Activated CD4-positive, CD25-positive, alpha-beta regulatory T cell treated with anti-CD3 and anti-CD28 coated beads, Interleukin-2, amount 50 U/mL, for 24 hours (primary cell): ENCODE data around the gene EPAS1.
"Not testable (repeated sequence)": the region's sequence is repeated elsewhere in the genome, so short reads cannot be mapped to it uniquely, and the experiment has no call there.

Experiments
- ATAC-seq, 2 donors: fragments of 150-1000 bp; cut with Tn5 transposase; one replicate each; pipeline ENCODE4 v1.10.0; 2021; ENCODE audit warnings: mild to moderate bottlenecking in 1 of 2, moderate library complexity in 1 of 2

EPAS1 gene

DNA sequence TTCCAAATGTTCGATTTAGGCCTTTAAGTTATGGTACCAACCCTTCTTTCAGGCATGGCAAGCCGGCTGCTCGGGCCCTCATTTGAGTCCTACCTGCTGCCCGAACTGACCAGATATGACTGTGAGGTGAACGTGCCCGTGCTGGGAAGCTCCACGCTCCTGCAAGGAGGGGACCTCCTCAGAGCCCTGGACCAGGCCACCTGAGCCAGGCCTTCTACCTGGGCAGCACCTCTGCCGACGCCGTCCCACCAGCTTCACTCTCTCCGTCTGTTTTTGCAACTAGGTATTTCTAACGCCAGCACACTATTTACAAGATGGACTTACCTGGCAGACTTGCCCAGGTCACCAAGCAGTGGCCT lies 87.2 kb downstream of the EPAS1 start:
- no peak for ATAC-seq

GRCh38 chr2:46385786-46386577 lies 88.8 kb downstream of the EPAS1 start:
- no peak for ATAC-seq

DNA sequence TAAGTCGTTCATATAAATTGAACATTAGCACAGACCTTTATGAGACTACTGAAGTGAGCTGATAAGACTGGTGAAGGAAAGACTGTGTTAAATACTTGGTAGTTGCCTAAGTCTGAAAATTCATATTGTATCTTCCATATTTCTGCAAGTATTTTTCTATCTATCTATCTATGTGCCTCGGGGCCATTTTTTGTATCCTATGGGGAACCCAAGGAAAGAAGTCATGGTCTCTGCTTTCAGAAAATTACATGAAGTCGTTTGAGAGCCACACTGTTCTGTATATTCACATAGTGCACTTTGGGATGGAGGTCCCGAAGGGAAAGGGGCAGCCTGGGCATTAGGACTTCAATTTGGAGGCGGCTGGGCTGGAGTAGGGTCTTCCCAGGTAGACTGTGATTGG lies 89.6 kb downstream of the EPAS1 start:
- no peak for ATAC-seq

DNA sequence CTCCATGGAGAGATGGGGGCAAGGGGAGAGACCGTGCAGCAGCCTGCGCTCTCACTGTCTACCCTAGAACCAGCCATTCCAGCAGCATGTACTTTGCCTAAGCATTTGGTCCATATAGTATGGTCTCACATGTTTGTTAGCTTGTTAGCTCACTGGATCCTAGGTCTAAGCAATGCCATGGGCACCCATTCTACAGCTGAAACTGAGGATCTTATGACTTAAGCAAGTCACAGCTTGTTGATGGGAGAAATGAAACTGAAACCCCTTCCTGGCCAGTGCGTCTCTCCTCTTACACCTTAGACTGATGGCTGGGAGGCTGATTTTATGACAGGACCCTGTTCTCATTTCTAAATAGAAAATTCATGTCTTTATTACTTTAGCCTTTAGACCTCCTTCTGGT lies 90.1 kb downstream of the EPAS1 start:
- no peak for ATAC-seq

- ATAC-seq: no peak
These were observed 90.8 kb downstream of the EPAS1 start for GRCh38 chr2:46387886-46388515.

- ATAC-seq: no peak
These were observed 91.7 kb downstream of the EPAS1 start for GRCh38 chr2:46388881-46389280.

DNA sequence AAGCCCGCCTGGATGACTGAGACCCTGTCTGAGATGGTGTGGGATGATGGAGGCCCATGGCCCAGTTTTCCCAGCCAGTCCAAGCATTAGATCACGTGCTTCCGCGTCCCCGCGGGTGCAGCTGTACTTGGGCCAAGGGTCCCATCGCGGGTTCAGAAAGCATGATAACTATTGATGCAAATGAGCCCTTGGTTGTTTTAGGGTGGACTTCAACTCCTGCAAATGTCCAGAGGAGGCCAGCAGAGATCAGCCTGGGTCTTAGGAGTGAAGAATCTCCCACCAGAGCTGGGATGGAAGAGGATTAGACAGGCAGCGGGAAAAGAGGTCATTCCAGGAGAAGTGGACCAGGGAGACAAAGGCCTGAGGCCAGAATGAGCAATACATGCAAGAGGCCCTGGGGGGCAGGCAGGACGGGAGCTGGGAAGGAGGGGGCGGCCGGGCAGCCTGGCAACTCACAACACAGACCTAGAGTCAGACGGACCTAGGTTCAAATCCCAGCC lies 92.3 kb downstream of the EPAS1 start:
- ATAC-seq: no peak

DNA sequence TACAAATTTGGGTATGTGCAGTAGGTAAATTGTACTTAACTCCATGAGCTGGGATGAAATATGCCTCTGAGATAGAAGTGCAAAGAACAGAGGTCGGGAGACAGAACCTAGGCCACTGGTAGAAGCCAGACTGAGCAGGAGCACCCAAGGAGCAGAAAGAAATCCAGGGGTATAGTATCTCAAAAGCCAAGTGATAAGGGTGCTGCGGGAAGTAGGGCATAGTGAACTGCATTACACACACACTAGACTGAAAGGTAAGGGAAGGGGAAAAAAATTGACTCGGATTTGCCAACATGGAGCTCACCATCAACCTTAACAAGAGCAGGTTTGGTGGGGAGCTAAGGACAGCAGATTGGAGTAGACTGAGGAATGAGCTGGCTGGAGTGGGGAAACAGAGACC lies 92.8 kb downstream of the EPAS1 start:
- ATAC-seq: no peak

DNA sequence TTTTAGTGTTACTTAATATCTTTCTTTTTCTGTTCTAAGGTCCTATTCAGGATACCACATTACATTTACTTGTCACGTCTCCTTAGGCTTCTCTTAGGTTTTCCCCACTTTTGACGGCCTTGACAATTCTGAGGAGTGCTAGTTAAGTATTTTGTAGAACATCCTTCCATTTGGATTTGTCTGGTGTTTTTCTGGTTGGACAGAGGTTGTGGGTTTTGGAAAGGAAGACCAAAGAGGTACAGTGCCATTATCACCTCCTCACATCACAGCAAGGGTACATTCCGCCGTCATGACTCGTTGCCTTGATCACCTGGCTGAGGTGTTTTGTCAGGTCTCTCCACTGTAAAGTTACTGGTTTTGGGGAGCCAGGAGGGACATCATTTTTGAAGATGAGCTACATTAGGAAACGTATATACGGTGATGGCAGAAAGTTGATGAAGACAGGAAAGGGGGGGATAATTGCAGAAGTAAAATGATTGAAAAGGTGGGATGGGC lies 93.7 kb downstream of the EPAS1 start:
- no peak for ATAC-seq

DNA sequence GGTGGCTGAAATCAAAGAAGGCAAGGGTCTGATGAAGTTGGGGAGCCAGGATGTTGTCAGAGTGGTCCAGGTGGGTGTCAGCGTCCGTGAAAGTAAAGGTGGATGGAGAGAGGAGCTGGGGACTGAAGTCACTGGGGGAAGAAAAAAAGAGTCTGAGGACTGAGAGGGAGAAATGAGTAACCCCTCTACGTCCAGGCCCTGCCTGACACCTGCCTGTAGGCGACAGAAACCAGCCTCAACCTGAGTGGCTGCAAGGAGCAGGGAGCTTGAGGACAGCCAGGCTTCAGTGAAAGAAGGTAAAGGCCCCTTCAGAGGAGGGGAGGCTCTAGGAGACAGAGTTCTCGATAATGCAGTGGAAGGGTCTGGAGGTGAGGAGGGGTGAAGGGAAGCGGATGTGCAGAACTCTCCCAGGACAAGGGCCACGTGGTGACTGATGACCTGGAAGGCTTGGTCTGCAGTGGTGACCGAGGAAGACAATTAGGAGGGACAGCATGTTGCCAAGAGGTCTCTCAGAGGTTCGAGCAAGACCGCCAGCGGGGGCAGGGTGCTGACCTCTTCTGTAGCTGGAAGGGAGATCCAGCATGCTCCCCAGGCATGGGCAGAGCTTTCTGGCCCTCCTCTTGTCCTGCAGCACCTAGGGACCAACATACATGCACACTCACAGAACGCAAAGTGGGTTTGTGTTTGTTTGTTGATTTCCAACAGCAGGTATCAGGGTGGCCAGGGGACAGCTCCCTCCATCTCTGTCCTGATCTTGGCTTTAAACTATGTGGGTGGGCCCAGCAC lies 95.5 kb downstream of the EPAS1 start:
- ATAC-seq: no peak

GRCh38 chr2:46393347-46393820 lies 96.2 kb downstream of the EPAS1 start:
- no peak for ATAC-seq

GRCh38 chr2:46393865-46394264 lies 96.7 kb downstream of the EPAS1 start:
- ATAC-seq: no peak

- ATAC-seq: no peak
These were observed 97.7 kb downstream of the EPAS1 start for GRCh38 chr2:46394649-46395510.

GRCh38 chr2:46395730-46396129 lies 98.5 kb downstream of the EPAS1 start:
- not testable (repeated sequence) for ATAC-seq

DNA sequence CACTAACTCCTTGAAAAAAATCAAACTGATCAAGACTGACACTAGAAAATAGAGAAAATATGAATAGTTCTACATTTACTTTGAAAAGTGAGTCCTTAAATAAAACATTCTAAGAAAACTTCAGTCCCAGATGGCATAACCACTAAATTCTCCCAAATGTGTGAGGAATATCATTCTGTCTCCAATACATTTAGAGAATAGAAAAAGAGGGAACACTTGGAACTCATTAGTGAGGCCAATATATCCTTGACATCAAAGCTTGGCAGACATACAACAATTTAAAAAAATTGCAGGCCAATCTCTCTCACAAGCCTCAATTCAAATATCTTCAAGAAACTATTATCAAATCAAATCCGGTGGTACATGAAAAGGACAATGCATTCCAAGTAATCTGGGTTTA lies 102.8 kb downstream of the EPAS1 start:
- ATAC-seq: no peak

DNA sequence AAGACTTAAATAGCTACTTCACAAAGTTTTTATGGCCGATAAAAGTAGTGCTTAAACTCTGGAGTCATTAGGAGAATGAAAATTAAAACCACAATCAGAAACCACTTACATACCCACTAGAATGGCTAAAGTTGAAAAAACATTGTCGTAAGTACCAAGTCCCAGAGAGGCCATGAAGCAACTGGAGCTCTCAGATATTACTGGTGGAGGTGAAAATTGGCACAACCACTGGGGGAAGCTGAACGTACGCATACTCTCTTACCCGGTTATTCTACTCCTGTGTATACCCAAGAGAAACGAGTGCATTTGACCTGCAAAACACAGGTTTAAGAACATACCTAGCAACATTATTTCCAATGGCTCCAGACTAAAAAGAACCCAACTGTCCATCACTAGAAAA lies 105.7 kb downstream of the EPAS1 start:
- no peak for ATAC-seq

DNA sequence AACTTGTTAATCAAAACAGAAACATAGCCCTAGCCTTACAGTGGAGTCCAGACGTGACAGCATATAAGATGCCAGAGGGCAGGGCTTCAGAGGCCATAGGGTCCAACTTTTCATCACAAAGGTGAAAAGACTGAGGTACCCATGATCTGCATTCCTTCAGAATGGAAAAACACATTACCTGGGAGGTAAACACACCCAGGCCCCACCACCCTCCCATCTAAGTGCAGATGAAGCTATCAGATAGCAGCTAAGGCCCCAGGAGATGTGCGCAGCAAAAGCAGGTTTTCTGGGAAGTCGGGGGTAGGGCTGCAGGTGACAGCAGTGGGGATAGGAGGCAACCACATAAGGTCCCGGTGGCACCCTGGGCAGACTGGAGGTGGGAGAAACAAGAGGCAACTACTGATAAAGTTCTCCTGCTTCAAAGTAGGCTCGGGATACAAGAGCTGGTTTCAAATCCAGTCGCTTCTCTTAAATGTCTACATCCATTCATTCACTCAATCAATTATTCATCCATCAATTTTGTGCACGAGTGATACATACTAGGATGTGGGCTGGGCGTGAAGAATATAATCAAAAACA lies 107.1 kb downstream of the EPAS1 start:
- ATAC-seq: no peak

GRCh38 chr2:46407852-46408455 lies 110.7 kb downstream of the EPAS1 start:
- no peak for ATAC-seq

- ATAC-seq: no peak
These were observed 112.5 kb downstream of the EPAS1 start for GRCh38 chr2:46409756-46410155.

DNA sequence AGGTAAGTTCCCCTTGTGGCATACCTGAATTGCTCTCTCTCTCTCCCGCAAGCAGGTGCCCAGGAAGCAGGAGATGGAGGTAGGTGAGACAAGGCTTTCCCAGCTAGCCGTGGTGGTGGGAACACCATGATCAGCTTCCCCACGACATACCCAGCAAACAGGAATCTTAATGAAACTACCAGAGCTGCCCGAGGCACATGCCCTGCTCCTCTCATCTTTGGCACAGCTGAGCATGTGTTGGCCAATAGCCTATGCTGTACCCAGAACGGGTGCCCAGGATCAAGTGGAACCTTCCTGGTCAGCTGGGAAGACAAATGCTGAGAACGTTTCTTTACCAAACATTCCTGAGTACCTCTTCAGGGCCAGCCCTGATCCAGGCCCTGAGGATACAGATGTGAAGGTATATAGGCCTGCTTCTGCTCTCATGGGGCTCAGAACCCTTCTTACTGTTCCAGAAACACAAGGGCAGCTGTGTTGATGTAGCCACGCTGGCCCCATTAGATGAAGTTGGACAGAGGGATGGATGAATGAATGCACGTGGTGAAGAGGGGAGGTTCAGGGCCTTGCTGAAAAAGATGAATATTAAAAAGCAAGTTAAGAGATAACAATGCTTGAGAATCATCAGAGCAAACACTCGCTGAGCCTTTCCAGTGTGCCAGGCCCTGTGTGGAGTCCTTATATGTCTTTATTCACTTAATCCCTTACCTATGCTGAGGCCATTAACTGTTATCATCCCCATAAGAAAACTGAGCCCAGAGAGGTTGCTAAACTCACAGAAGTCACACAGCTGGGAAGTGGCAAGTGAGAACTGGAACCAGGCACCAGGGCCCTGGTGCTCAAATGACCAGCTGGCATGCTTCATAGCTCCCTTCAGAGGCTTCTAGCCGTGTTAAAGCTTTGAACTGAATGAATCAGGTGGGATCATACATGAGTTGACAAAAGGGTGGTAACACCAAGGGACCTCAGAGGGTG lies 113.4 kb downstream of the EPAS1 start:
- no peak for ATAC-seq
